A673 (cell line): ENCODE data around the gene MAST4. TPM values are rescaled to one million over a fixed set of nuclear protein-coding genes. Genes with fewer than 3 reads are reported as not detected.

ENCODE experiments used
- BruUV-seq: library from RNA; stranded (reverse); fragments of 400-500 nt; replicated peaks from 2 replicates; lab custom pipeline; 2021; lab: Mats Ljungman, UMichigan
- CTCF ChIA-PET: fragments of 300-600 bp; sonication (Branson Sonifier 250); formaldehyde crosslinking; loops from one replicate; lab custom pipeline; 2022; ENCODE audit warnings: antibody characterized with exemption; lab: Charles Lee
- POLR2A ChIA-PET: fragments of 300-600 bp; sonication (Branson Sonifier 250); formaldehyde crosslinking; loops from one replicate; lab custom pipeline; 2022; ENCODE audit warnings: antibody characterized with exemption; ENCODE audit not compliant: low non-redundant PET; lab: Charles Lee
- DNase-seq: peaks from one replicate; pipeline ENCODE4 v3.0.0-alpha.2; 2015; ENCODE audit warnings: low spot score
- H3K27ac ChIP-seq: fragments of 200-600 bp; sonication (generic); 2 replicates; pipeline ENCODE4 v1.5.1; 2016; ENCODE audit warnings: mixed run types, low read depth, mild to moderate bottlenecking, mixed read lengths, antibody characterized with exemption, low read length; ENCODE audit not compliant: poor library complexity, severe bottlenecking
- H3K27me3 ChIP-seq: fragments of 200-600 bp; sonication (generic); replicated peaks from 2 replicates; pipeline ENCODE4 v1.6.1; 2017; ENCODE audit warnings: mixed run types, low read depth, mild to moderate bottlenecking, mixed read lengths, antibody characterized with exemption, low read length; ENCODE audit not compliant: insufficient read depth, poor library complexity
- H3K36me3 ChIP-seq: fragments of 200-600 bp; sonication (generic); 2 replicates; pipeline ENCODE4 v1.6.1; 2016; ENCODE audit warnings: mixed run types, mild to moderate bottlenecking, mixed read lengths, antibody characterized with exemption, low read length; ENCODE audit not compliant: insufficient read depth, poor library complexity, severe bottlenecking
- H3K4me1 ChIP-seq: fragments of 200-600 bp; sonication (generic); 2 replicates; pipeline ENCODE4 v1.6.1; 2017; ENCODE audit warnings: mixed run types, mild to moderate bottlenecking, mixed read lengths, antibody characterized with exemption, low read length; ENCODE audit not compliant: insufficient read depth, poor library complexity, severe bottlenecking
- H3K4me3 ChIP-seq: fragments of 200-600 bp; sonication (generic); 2 replicates; pipeline ENCODE4 v1.5.1; 2016; ENCODE audit warnings: low read depth, mixed run types, mild to moderate bottlenecking, mixed read lengths, low read length; ENCODE audit not compliant: poor library complexity, severe bottlenecking
- H3K9me3 ChIP-seq: fragments of 200-600 bp; sonication (generic); 2 replicates; pipeline ENCODE4 v1.6.1; 2016; ENCODE audit warnings: mixed run types, low read depth, mild to moderate bottlenecking, mixed read lengths, antibody characterized with exemption, low read length; ENCODE audit not compliant: poor library complexity, severe bottlenecking
- CTCF ChIP-seq: fragments of 300-800, 200-600 bp; sonication (generic); conservative IDR thresholded peaks from 2 replicates; pipeline ENCODE4 v1.5.1; 2017; ENCODE audit warnings: low read depth, mild to moderate bottlenecking, antibody characterized with exemption, low read length, moderate library complexity, mixed read lengths
- EZH2 ChIP-seq: fragments of 200-600 bp; sonication (generic); IDR thresholded peaks from 2 replicates; pipeline ENCODE4 v1.6.1; 2017; ENCODE audit warnings: borderline replicate concordance, low read depth, mild to moderate bottlenecking, mixed read lengths, antibody characterized with exemption, low read length; ENCODE audit not compliant: poor library complexity, severe bottlenecking
- intact Hi-C: fragments of 100-400 bp; cut with micrococcal nuclease; formaldehyde crosslinking; loops from one replicate; pipeline ENCODE4 v1.10.0; 2022; ENCODE audit not compliant: unreplicated experiment
- total RNA-seq: library from RNA; stranded (reverse); gene quantifications from 2 replicates; pipeline ENCODE4 v1.2.3, GENCODE V29; 2021

Gene MAST4
- total RNA-seq, 1 experiment from 2014 or later: 4.5 TPM

GRCh38 chr5:66585291-66585690, 10.9 kb upstream of the MAST4 start:
- intact Hi-C loops: no loop called here
- CTCF ChIA-PET: no interaction called here
- POLR2A ChIA-PET: no interaction called here
- TF ChIP-seq CTCF (no peak), EZH2 (no peak)
- Histone ChIP-seq H3K27ac (no peak overlapping the region), H3K4me3 (no peak overlapping the region), H3K9me3 (no peaks in the 10 kb centered on the region), H3K4me1 (no peaks in the 10 kb centered on the region), H3K27me3 (peaks cover 54% of the 10 kb centered on the region), H3K36me3 (no peaks in the 10 kb centered on the region)
- DNase-seq: no peak
- BruUV-seq: no TSS peak

- H3K9me3 ChIP-seq: no peaks in the 10 kb centered on the region
- TF ChIP-seq CTCF (no peak), EZH2 (no peak)
- intact Hi-C loops: no loop called here
- peaks cover 69% of the 10 kb centered on the region for H3K27me3 ChIP-seq
- no peaks in the 10 kb centered on the region for H3K36me3 ChIP-seq
- H3K4me3 ChIP-seq: no peak overlapping the region
- ChIA-PET CTCF (no interaction called here), POLR2A (no interaction called here)
- no peak overlapping the region for H3K27ac ChIP-seq
- BruUV-seq: no TSS peak
- no peak for DNase-seq
- no peaks in the 10 kb centered on the region for H3K4me1 ChIP-seq
These were observed 8.4 kb upstream of the MAST4 start for GRCh38 chr5:66587771-66588170.

GRCh38 chr5:66596636-66597182, 516 bp downstream of the MAST4 start:
- Histone ChIP-seq H3K4me3 (peak overlapping the region; percentile 58), H3K4me1 (peaks cover 3% of the 10 kb centered on the region), H3K36me3 (no peaks in the 10 kb centered on the region), H3K27ac (no peak overlapping the region), H3K27me3 (peaks cover 85% of the 10 kb centered on the region), H3K9me3 (no peaks in the 10 kb centered on the region)
- CTCF ChIA-PET: no interaction called here
- DNase-seq: peak; percentile 32
- no TSS peak for BruUV-seq
- intact Hi-C loops: loop anchor here (10.0 kb wide), 1 partner anchor 168 kb away; no protein-coding TSS in a partner anchor
- no peak for TF ChIP-seq CTCF
- no peak for TF ChIP-seq EZH2
- POLR2A ChIA-PET: no interaction called here
